ENCODE measurements around the gene DYRK1A.

DNA sequence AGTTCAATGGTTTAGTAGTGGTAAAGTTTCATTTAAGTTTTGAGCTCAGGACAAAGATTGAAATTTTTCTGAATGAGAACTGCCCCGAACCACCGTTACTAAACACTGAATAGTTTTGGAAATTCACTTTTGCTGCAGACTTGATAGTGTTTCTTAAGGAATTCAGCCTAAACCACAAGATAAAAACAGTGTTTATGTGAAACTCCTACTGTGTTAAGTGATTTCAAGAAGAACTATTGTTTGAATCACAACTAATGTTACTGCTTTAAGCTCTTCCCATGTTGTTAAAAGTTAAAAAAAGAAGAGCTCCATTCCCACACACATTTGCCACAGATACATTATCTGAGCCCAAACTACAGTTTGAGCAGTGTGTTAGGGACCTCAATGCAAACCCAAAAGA, 159.2 kb downstream of the DYRK1A start:
- no peak for TF ChIP-seq SP1 (IDR thresholded peaks at IDR 0.05; ENCODE audit: low read depth)
- no peak for TF ChIP-seq ELF1 (IDR thresholded peaks at IDR 0.05; ENCODE audit: borderline replicate concordance, low read depth)
